ENCODE data around the gene DDB1.

Gene DDB1

GRCh38 chr11:61336171-61336935, 3.4 kb upstream of the DDB1 start:
- Histone ChIP-seq H2AFZ (ENCODE audit: insufficient read depth, low read length, poor library complexity) (no peak overlapping the region), H3K9ac (ENCODE audit: low read length) (no peak overlapping the region), H3K4me2 (ENCODE audit: low read length) (no peak overlapping the region), H2BK5ac (ENCODE audit: low read depth, low read length, poor library complexity) (no peak overlapping the region), H4K8ac (ENCODE audit: low read depth, low read length) (peak overlapping the region; percentile 44), H3K23ac (ENCODE audit: low read length) (no peak overlapping the region), H3K27me3 (ENCODE audit: insufficient read depth, low read length) (no peaks in the 10 kb centered on the region), H3K79me1 (ENCODE audit: low read length) (peaks cover 13% of the 10 kb centered on the region), H3K9me3 (ENCODE audit: insufficient read depth, low read depth, low read length) (peaks cover 2% of the 10 kb centered on the region), H3K27ac (ENCODE audit: low read depth, low read length) (no peak overlapping the region), H3K4me1 (ENCODE audit: control insufficient read depth in 1 of 2, insufficient read depth in 2 of 2, low read length in 2 of 2) (peaks cover 5 to 8% of the 10 kb centered on the region in 2 experiments), H4K12ac (ENCODE audit: low read depth, low read length) (peak overlapping the region; percentile 24), H3K36me3 (ENCODE audit: control insufficient read depth in 1 of 2, insufficient read depth in 2 of 2, low read length in 2 of 2) (peaks cover 6 to 10% of the 10 kb centered on the region in 2 experiments), H2AK5ac (ENCODE audit: low read length) (peak overlapping the region; percentile 42), H3K4me3 (ENCODE audit: low read depth, low read length) (no peak overlapping the region), H3K4ac (ENCODE audit: low read depth, low read length) (no peak overlapping the region), H2BK12ac (ENCODE audit: low read length) (no peak overlapping the region), H3K79me2 (ENCODE audit: control insufficient read depth, insufficient read depth, low read length, poor library complexity) (peaks cover 18% of the 10 kb centered on the region), H3K14ac (ENCODE audit: low read length) (no peak overlapping the region), H2BK120ac (ENCODE audit: insufficient read depth, low read length, poor library complexity) (no peak overlapping the region), H4K91ac (ENCODE audit: low read depth, low read length) (peak overlapping the region; percentile 11), H3K18ac (ENCODE audit: low read length) (no peak overlapping the region)
- WGBS (ENCODE audit: extremely low coverage, insufficient coverage, insufficient read length), result no CpG with 5 or more reads among the region's 8 CpGs
- peak; percentile 85 to 93 for DNase-seq

- H3K14ac ChIP-seq (ENCODE audit: low read length), result no peak overlapping the region
- peak overlapping the region; percentile 16 for H2AK5ac ChIP-seq (ENCODE audit: low read length)
Observed at GRCh38 chr11:61335355-61335710, 2.4 kb upstream of the DDB1 start.

GRCh38 chr11:61334434-61335354, 1.8 kb upstream of the DDB1 start:
- H3K4me1 ChIP-seq (ENCODE audit: control insufficient read depth in 1 of 2, insufficient read depth in 2 of 2, low read length in 2 of 2), result peaks cover 7 to 9% of the 10 kb centered on the region in 2 experiments
- H3K27ac ChIP-seq (ENCODE audit: low read depth, low read length), result no peak overlapping the region
- H3K9me3 ChIP-seq (ENCODE audit: insufficient read depth, low read depth, low read length), result peaks cover 2% of the 10 kb centered on the region
- no peak overlapping the region for H3K4me3 ChIP-seq (ENCODE audit: low read depth, low read length)
- H2BK120ac ChIP-seq (ENCODE audit: insufficient read depth, low read length, poor library complexity), result no peak overlapping the region
- no peak overlapping the region for H4K12ac ChIP-seq (ENCODE audit: low read depth, low read length)
- no peak overlapping the region for H3K4ac ChIP-seq (ENCODE audit: low read depth, low read length)
- no peak overlapping the region for H3K18ac ChIP-seq (ENCODE audit: low read length)
- H2BK12ac ChIP-seq (ENCODE audit: low read length), result no peak overlapping the region
- no peak overlapping the region for H2BK5ac ChIP-seq (ENCODE audit: low read depth, low read length, poor library complexity)
- no peaks in the 10 kb centered on the region for H3K27me3 ChIP-seq (ENCODE audit: insufficient read depth, low read length)
- no peak overlapping the region for H3K4me2 ChIP-seq (ENCODE audit: low read length)
- no peak overlapping the region for H4K8ac ChIP-seq (ENCODE audit: low read depth, low read length)
- no peak overlapping the region for H4K91ac ChIP-seq (ENCODE audit: low read depth, low read length)
- no peak overlapping the region for H3K14ac ChIP-seq (ENCODE audit: low read length)
- H3K79me2 ChIP-seq (ENCODE audit: control insufficient read depth, insufficient read depth, low read length, poor library complexity), result peaks cover 20% of the 10 kb centered on the region
- H3K36me3 ChIP-seq (ENCODE audit: control insufficient read depth in 1 of 2, insufficient read depth in 2 of 2, low read length in 2 of 2), result peaks cover 6 to 12% of the 10 kb centered on the region in 2 experiments
- H3K9ac ChIP-seq (ENCODE audit: low read length), result no peak overlapping the region
- no peak overlapping the region for H2AFZ ChIP-seq (ENCODE audit: insufficient read depth, low read length, poor library complexity)
- no peak overlapping the region for H2AK5ac ChIP-seq (ENCODE audit: low read length)
- WGBS (ENCODE audit: extremely low coverage, insufficient coverage, insufficient read length), result no CpG with 5 or more reads among the region's 16 CpGs
- peaks cover 13% of the 10 kb centered on the region for H3K79me1 ChIP-seq (ENCODE audit: low read length)
- H3K23ac ChIP-seq (ENCODE audit: low read length), result no peak overlapping the region
- peak; percentile 19 to 53 for DNase-seq

More at GRCh38 chr11:61335355-61335710, 2.4 kb upstream of the DDB1 start:
- Histone ChIP-seq H2AFZ (ENCODE audit: insufficient read depth, low read length, poor library complexity) (no peak overlapping the region), H3K36me3 (ENCODE audit: control insufficient read depth in 1 of 2, insufficient read depth in 2 of 2, low read length in 2 of 2) (peaks cover 6 to 12% of the 10 kb centered on the region in 2 experiments), H4K91ac (ENCODE audit: low read depth, low read length) (peak overlapping the region; percentile 17), H3K4ac (ENCODE audit: low read depth, low read length) (no peak overlapping the region), H3K9ac (ENCODE audit: low read length) (peak overlapping the region; percentile 1), H3K23ac (ENCODE audit: low read length) (no peak overlapping the region), H2BK12ac (ENCODE audit: low read length) (no peak overlapping the region), H3K4me1 (ENCODE audit: control insufficient read depth in 1 of 2, insufficient read depth in 2 of 2, low read length in 2 of 2) (peaks cover 5 to 9% of the 10 kb centered on the region in 2 experiments), H4K8ac (ENCODE audit: low read depth, low read length) (no peak overlapping the region), H3K4me3 (ENCODE audit: low read depth, low read length) (no peak overlapping the region), H2BK5ac (ENCODE audit: low read depth, low read length, poor library complexity) (no peak overlapping the region), H4K12ac (ENCODE audit: low read depth, low read length) (no peak overlapping the region), H3K79me1 (ENCODE audit: low read length) (peaks cover 13% of the 10 kb centered on the region), H3K79me2 (ENCODE audit: control insufficient read depth, insufficient read depth, low read length, poor library complexity) (peaks cover 20% of the 10 kb centered on the region), H3K18ac (ENCODE audit: low read length) (no peak overlapping the region), H3K4me2 (ENCODE audit: low read length) (no peak overlapping the region), H2BK120ac (ENCODE audit: insufficient read depth, low read length, poor library complexity) (no peak overlapping the region), H3K27me3 (ENCODE audit: insufficient read depth, low read length) (no peaks in the 10 kb centered on the region), H3K27ac (ENCODE audit: low read depth, low read length) (no peak overlapping the region), H3K9me3 (ENCODE audit: insufficient read depth, low read depth, low read length) (peaks cover 2% of the 10 kb centered on the region)
- no CpG with 5 or more reads among the region's 1 CpG for WGBS (ENCODE audit: extremely low coverage, insufficient coverage, insufficient read length)
- DNase-seq, result no peak

GRCh38 chr11:61333550-61334433, 887 bp upstream of the DDB1 start:
- Histone ChIP-seq H3K36me3 (ENCODE audit: control insufficient read depth in 1 of 2, insufficient read depth in 2 of 2, low read length in 2 of 2) (peaks cover 8 to 9% of the 10 kb centered on the region in 2 experiments), H2AFZ (ENCODE audit: insufficient read depth, low read length, poor library complexity) (peak overlapping the region; percentile 71), H3K14ac (ENCODE audit: low read length) (peak overlapping the region; percentile 51), H3K23ac (ENCODE audit: low read length) (no peak overlapping the region), H2BK12ac (ENCODE audit: low read length) (no peak overlapping the region), H2AK5ac (ENCODE audit: low read length) (peak overlapping the region; percentile 46), H3K18ac (ENCODE audit: low read length) (peak overlapping the region; percentile 70), H3K79me1 (ENCODE audit: low read length) (peaks cover 15% of the 10 kb centered on the region), H3K4me2 (ENCODE audit: low read length) (peak overlapping the region; percentile 76), H4K91ac (ENCODE audit: low read depth, low read length) (peak overlapping the region; percentile 78), H3K4ac (ENCODE audit: low read depth, low read length) (peak overlapping the region; percentile 72), H4K8ac (ENCODE audit: low read depth, low read length) (peak overlapping the region; percentile 86), H3K4me3 (ENCODE audit: low read depth, low read length) (peak overlapping the region; percentile 78), H3K79me2 (ENCODE audit: control insufficient read depth, insufficient read depth, low read length, poor library complexity) (peaks cover 20% of the 10 kb centered on the region), H2BK120ac (ENCODE audit: insufficient read depth, low read length, poor library complexity) (peak overlapping the region; percentile 27), H3K9ac (ENCODE audit: low read length) (peak overlapping the region; percentile 87), H3K4me1 (ENCODE audit: control insufficient read depth in 1 of 2, insufficient read depth in 2 of 2, low read length in 2 of 2) (peaks cover 12 to 13% of the 10 kb centered on the region in 2 experiments), H3K27me3 (ENCODE audit: insufficient read depth, low read length) (no peaks in the 10 kb centered on the region), H2BK5ac (ENCODE audit: low read depth, low read length, poor library complexity) (peak overlapping the region; percentile 47), H3K9me3 (ENCODE audit: insufficient read depth, low read depth, low read length) (peaks cover 2% of the 10 kb centered on the region), H3K27ac (ENCODE audit: low read depth, low read length) (peak overlapping the region; percentile 63), H4K12ac (ENCODE audit: low read depth, low read length) (peak overlapping the region; percentile 84)
- no CpG with 5 or more reads among the region's 19 CpGs for WGBS (ENCODE audit: extremely low coverage, insufficient coverage, insufficient read length)
- no peak for DNase-seq

Measured in trophoblast cell (in vitro differentiated cells and primary cell).